Panc1 (cell line): ENCODE results near the gene TANGO6. TPM values are rescaled to one million over a fixed set of nuclear protein-coding genes. Genes with fewer than 3 reads are reported as not detected.

Experiments
- ATAC-seq: fragments of 200-7000 bp; cut with Tn5 transposase; 2 replicates; pipeline ENCODE4 v1.9.1; 2020; ENCODE audit warnings: mild to moderate bottlenecking, moderate library complexity
- BruUV-seq: library from RNA; stranded (reverse); fragments of 400-500 nt; replicated peaks from 2 replicates; lab custom pipeline; 2021; lab: Mats Ljungman, UMichigan
- CTCF ChIA-PET: fragments of 300-600 bp; sonication (Branson Sonifier 250); formaldehyde crosslinking; loops from one replicate; lab custom pipeline; 2022; ENCODE audit warnings: antibody characterized with exemption; lab: Charles Lee
- POLR2A ChIA-PET: fragments of 300-600 bp; sonication (Branson Sonifier 250); formaldehyde crosslinking; loops from one replicate; lab custom pipeline; 2022; ENCODE audit warnings: antibody characterized with exemption; lab: Charles Lee
- DNase-seq: peaks from one replicate; pipeline ENCODE4 v3.0.0-alpha.2; 2010; ENCODE audit warnings: low read depth, low spot score
- H3K27ac ChIP-seq: 2 replicates; pipeline ENCODE4 v1.5.1; 2011; ENCODE audit warnings: mild to moderate bottlenecking, low read length, inconsistent platforms
- H3K27me3 ChIP-seq: fragments of 200-500 bp; sonication (Bioruptor generic); 2 replicates; pipeline ENCODE4 v1.6.0; 2014; ENCODE audit warnings: low read length, inconsistent platforms; ENCODE audit not compliant: control insufficient read depth, insufficient read depth
- H3K36me3 ChIP-seq: fragments of 200-500 bp; sonication (Bioruptor generic); 2 replicates; pipeline ENCODE4 v1.5.1; 2014; ENCODE audit warnings: inconsistent platforms, mild to moderate bottlenecking, low read length, moderate library complexity; ENCODE audit not compliant: control insufficient read depth, insufficient read depth
- H3K4me1 ChIP-seq: 2 replicates; pipeline ENCODE4 v1.5.1; 2011; ENCODE audit warnings: inconsistent platforms, mild to moderate bottlenecking, low read length, moderate library complexity; ENCODE audit not compliant: control insufficient read depth, insufficient read depth
- H3K4me3 ChIP-seq, 2 experiments: 2 replicates each; pipeline ENCODE4 v1.5.1; 2011 to 2012; ENCODE audit warnings: low read depth in 2 of 2, low read length in 2 of 2, mild to moderate bottlenecking in 2 of 2, inconsistent platforms in 1 of 2, moderate library complexity in 1 of 2
- H3K9me3 ChIP-seq: fragments of 200-500 bp; sonication (Bioruptor generic); 2 replicates; pipeline ENCODE4 v1.5.1; 2014; ENCODE audit warnings: low read depth, mild to moderate bottlenecking, inconsistent platforms, low read length, moderate library complexity; ENCODE audit not compliant: control insufficient read depth, insufficient read depth
- POLR2AphosphoS5 ChIP-seq: IDR thresholded peaks from 2 replicates; pipeline ENCODE4 v1.6.1; 2012; ENCODE audit warnings: mild to moderate bottlenecking, low read depth, low read length, moderate library complexity
- REST ChIP-seq, 2 experiments: IDR thresholded peaks; 2 replicates each; pipeline ENCODE4 v1.6.1; 2011 to 2012; ENCODE audit warnings: low read depth in 2 of 2, control low read depth in 1 of 2, low read length in 1 of 2, mild to moderate bottlenecking in 1 of 2, moderate library complexity in 1 of 2; ENCODE audit not compliant: insufficient read depth in 1 of 2
- SIN3A ChIP-seq: IDR thresholded peaks from 2 replicates; pipeline ENCODE4 v1.6.1; 2012; ENCODE audit warnings: low read depth, mild to moderate bottlenecking, low read length, moderate library complexity, borderline replicate concordance; ENCODE audit not compliant: insufficient read depth
- TCF7L2 ChIP-seq: IDR thresholded peaks from 2 replicates; pipeline ENCODE4 v1.6.1; 2011; ENCODE audit warnings: mild to moderate bottlenecking, low read depth, low read length, inconsistent platforms
- in situ Hi-C: cut with HindIII; loops from 2 replicates; pipeline ENCODE4 v1.10.0; 2016; ENCODE audit warnings: low sequenced_read_pairs, low pct_unique_long_range_greater_than_20kb
- intact Hi-C: fragments of 100-400 bp; cut with micrococcal nuclease; formaldehyde crosslinking; loops from one replicate; pipeline ENCODE4 v1.10.0; 2022; ENCODE audit not compliant: unreplicated experiment
- total RNA-seq: library from RNA; stranded (reverse); gene quantifications from one replicate; pipeline ENCODE4 v1.2.1, GENCODE V29; 2021; ENCODE audit not compliant: unreplicated experiment
- TF ChIP-seq, protein P1 (sequence below): fragments of 450-650 bp; IDR thresholded peaks from 2 replicates; pipeline ENCODE4 v1.5.1; 2017; ENCODE audit warnings: mild to moderate bottlenecking

The TANGO6 gene
- total RNA-seq, 1 experiment from 2014 or later = 11.0 TPM

- Histone ChIP-seq H3K27ac (no peak overlapping the region), H3K4me1 (peaks cover 6% of the 10 kb centered on the region; the same call in 1 of the 2 replicates), H3K9me3 (no peaks in the 10 kb centered on the region), H3K36me3 (no peaks in the 10 kb centered on the region), H3K27me3 (no peaks in the 10 kb centered on the region), H3K4me3 (no peak overlapping the region)
- intact Hi-C loops = no loop called here
- BruUV-seq = no TSS peak
- CTCF ChIA-PET = interaction anchor here (0.6 kb wide), 1 partner anchor 288 kb away, joined by 3 read pairs; no protein-coding TSS in a partner anchor
- POLR2A ChIA-PET = interaction anchor here (0.7 kb wide), 1 partner anchor 322 kb away, joined by 12 read pairs; no protein-coding TSS in a partner anchor
- DNase-seq (no peak), ATAC-seq (no peak)
- in situ Hi-C loops = no loop called here
- TF ChIP-seq SIN3A = no peak
- TF ChIP-seq POLR2AphosphoS5 = no peak
- TF ChIP-seq REST (IDR thresholded peaks at IDR 0.05; ENCODE audit: insufficient read depth in 1 of 2, low read depth in 2 of 2, low read length in 1 of 2) = no peak
- TF ChIP-seq, protein P1, sequence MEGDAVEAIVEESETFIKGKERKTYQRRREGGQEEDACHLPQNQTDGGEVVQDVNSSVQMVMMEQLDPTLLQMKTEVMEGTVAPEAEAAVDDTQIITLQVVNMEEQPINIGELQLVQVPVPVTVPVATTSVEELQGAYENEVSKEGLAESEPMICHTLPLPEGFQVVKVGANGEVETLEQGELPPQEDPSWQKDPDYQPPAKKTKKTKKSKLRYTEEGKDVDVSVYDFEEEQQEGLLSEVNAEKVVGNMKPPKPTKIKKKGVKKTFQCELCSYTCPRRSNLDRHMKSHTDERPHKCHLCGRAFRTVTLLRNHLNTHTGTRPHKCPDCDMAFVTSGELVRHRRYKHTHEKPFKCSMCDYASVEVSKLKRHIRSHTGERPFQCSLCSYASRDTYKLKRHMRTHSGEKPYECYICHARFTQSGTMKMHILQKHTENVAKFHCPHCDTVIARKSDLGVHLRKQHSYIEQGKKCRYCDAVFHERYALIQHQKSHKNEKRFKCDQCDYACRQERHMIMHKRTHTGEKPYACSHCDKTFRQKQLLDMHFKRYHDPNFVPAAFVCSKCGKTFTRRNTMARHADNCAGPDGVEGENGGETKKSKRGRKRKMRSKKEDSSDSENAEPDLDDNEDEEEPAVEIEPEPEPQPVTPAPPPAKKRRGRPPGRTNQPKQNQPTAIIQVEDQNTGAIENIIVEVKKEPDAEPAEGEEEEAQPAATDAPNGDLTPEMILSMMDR = no peak
- TF ChIP-seq TCF7L2 = no peak
Measured at GRCh38 chr16:69012906-69013305, 169.6 kb downstream of the TANGO6 start.

GRCh38 chr16:69013991-69014390, 170.7 kb downstream of the TANGO6 start:
- no peaks in the 10 kb centered on the region for H3K36me3 ChIP-seq
- CTCF ChIA-PET = no interaction called here
- H3K9me3 ChIP-seq = no peaks in the 10 kb centered on the region
- no peaks in the 10 kb centered on the region for H3K27me3 ChIP-seq
- H3K27ac ChIP-seq = no peak overlapping the region
- BruUV-seq = no TSS peak
- in situ Hi-C loops = no loop called here
- H3K4me1 ChIP-seq = peaks cover 6% of the 10 kb centered on the region; the same call in 1 of the 2 replicates
- no peak for ATAC-seq
- TF ChIP-seq REST (IDR thresholded peaks at IDR 0.05; ENCODE audit: insufficient read depth in 1 of 2, low read depth in 2 of 2, low read length in 1 of 2) = no peak
- TF ChIP-seq SIN3A = no peak
- no peak for TF ChIP-seq POLR2AphosphoS5
- TF ChIP-seq, protein P1 = no peak
- no peak for TF ChIP-seq TCF7L2
- no peak overlapping the region for H3K4me3 ChIP-seq
- DNase-seq = no peak
- POLR2A ChIA-PET = no interaction called here
- intact Hi-C loops = no loop called here
